Measurements from ENCODE around the gene MYLK4. TPM values are rescaled to one million over a fixed set of nuclear protein-coding genes. Genes with fewer than 3 reads are reported as not detected.

The MYLK4 gene
- total and polyA plus RNA-seq, 2 experiments from 2014 or later: 0.29 to 0.43 TPM

GRCh38 chr6:2794171-2794730 is 43.5 kb upstream of the MYLK4 start:
- no peak overlapping the region for H3K4me3 ChIP-seq
- H3K79me2 ChIP-seq: peaks cover 6% of the 10 kb centered on the region
- H3K9me2 ChIP-seq (replicated peaks; ENCODE audit: insufficient read depth): no peaks in the 10 kb centered on the region
- H3K4me2 ChIP-seq: no peak overlapping the region
- no peaks in the 10 kb centered on the region for H4K20me1 ChIP-seq (ENCODE audit: insufficient read depth, poor library complexity, severe bottlenecking)
- peaks cover 8% of the 10 kb centered on the region for H3K4me1 ChIP-seq (ENCODE audit: insufficient read depth)
- no peaks in the 10 kb centered on the region for H3K36me3 ChIP-seq (replicated peaks; ENCODE audit: insufficient read depth, low read depth)
- H3K27ac ChIP-seq: peak overlapping the region; percentile 54
- H3K9me3 ChIP-seq (ENCODE audit: low read depth): no peaks in the 10 kb centered on the region
- no peak for DNase-seq (ENCODE audit: low spot score)
- TF ChIP-seq EZH2 (IDR thresholded peaks at IDR 0.05; ENCODE audit: borderline replicate concordance): no peak
- TF ChIP-seq CTCF (IDR thresholded peaks at IDR 0.05; ENCODE audit: poor library complexity): no peak
- TF ChIP-seq EZH2phosphoT487 (IDR thresholded peaks at IDR 0.05; ENCODE audit: low read depth, severe bottlenecking, unreplicated experiment): no peak
- no peaks in the 10 kb centered on the region for H3K27me3 ChIP-seq
- 78% methylated on average over 5 of the region's 5 CpGs for WGBS (ENCODE audit: low lambda C conversion rate, missing lambda C conversion rate)
- no peak overlapping the region for H2AFZ ChIP-seq

GRCh38 chr6:2793534-2794151 is 42.9 kb upstream of the MYLK4 start:
- DNase-seq (ENCODE audit: low spot score): peak; percentile 56
- H3K4me2 ChIP-seq: no peak overlapping the region

DNA sequence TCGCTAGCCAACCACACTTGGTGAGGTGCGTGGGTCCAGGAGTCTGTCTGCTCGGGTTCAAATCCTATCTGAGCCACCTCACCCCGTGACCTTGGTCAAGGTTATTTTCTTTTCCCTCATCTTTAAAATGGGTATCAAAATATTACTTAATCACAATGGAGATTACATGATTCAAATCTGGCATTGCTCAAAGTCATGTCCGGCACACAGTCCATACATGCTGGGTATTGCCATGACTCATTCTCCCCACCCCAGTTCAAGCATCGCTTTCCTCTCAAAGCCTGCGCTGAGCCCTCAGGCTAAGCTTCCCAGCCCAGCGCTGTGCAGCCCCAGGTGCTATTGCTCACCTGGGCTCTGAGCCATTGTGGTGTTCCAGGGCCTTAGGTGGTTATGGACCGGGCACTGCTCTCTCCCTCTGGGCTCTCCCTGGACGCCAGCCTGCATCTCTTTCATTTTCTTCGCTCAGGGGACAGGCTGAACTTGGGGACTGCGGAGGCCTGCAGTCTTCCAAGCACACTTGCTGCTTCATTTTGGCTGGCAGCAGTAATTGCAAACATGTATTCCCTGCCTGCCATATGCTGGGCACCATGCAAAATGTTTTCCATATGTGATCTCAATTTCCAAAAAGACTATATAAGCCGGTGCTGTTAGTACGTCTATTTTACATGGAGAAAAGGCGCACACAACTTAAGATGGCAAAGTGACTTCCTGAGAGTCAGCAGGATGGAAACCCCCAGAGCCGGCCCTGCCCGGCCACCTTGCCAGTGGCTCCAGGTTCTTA is 41.8 kb upstream of the MYLK4 start:
- H3K4me3 ChIP-seq: no peak overlapping the region
- no peak overlapping the region for H3K4me2 ChIP-seq
- H3K27ac ChIP-seq: no peak overlapping the region
- no peaks in the 10 kb centered on the region for H3K36me3 ChIP-seq (replicated peaks; ENCODE audit: insufficient read depth, low read depth)
- WGBS (ENCODE audit: low lambda C conversion rate, missing lambda C conversion rate): 88% methylated on average over 17 of the region's 17 CpGs
- H2AFZ ChIP-seq: no peak overlapping the region
- H4K20me1 ChIP-seq (ENCODE audit: insufficient read depth, poor library complexity, severe bottlenecking): no peaks in the 10 kb centered on the region
- no peaks in the 10 kb centered on the region for H3K9me3 ChIP-seq (ENCODE audit: low read depth)
- H3K27me3 ChIP-seq: no peaks in the 10 kb centered on the region
- H3K4me1 ChIP-seq (ENCODE audit: insufficient read depth): peaks cover 8% of the 10 kb centered on the region
- no peak for TF ChIP-seq CTCF (IDR thresholded peaks at IDR 0.05; ENCODE audit: poor library complexity)
- no peak for TF ChIP-seq EZH2phosphoT487 (IDR thresholded peaks at IDR 0.05; ENCODE audit: low read depth, severe bottlenecking, unreplicated experiment)
- TF ChIP-seq EZH2 (IDR thresholded peaks at IDR 0.05; ENCODE audit: borderline replicate concordance): no peak
- peaks cover 6% of the 10 kb centered on the region for H3K79me2 ChIP-seq
- no peak for DNase-seq (ENCODE audit: low spot score)
- no peaks in the 10 kb centered on the region for H3K9me2 ChIP-seq (replicated peaks; ENCODE audit: insufficient read depth)

More at GRCh38 chr6:2793534-2794151, 42.9 kb upstream of the MYLK4 start:
- WGBS (ENCODE audit: low lambda C conversion rate, missing lambda C conversion rate): 89% methylated on average over 9 of the region's 9 CpGs
- Histone ChIP-seq H2AFZ (no peak overlapping the region), H3K4me1 (ENCODE audit: insufficient read depth) (peaks cover 8% of the 10 kb centered on the region), H4K20me1 (ENCODE audit: insufficient read depth, poor library complexity, severe bottlenecking) (no peaks in the 10 kb centered on the region), H3K36me3 (replicated peaks; ENCODE audit: insufficient read depth, low read depth) (no peaks in the 10 kb centered on the region), H3K9me3 (ENCODE audit: low read depth) (no peaks in the 10 kb centered on the region), H3K79me2 (peaks cover 6% of the 10 kb centered on the region), H3K27me3 (no peaks in the 10 kb centered on the region), H3K4me3 (no peak overlapping the region), H3K27ac (peak overlapping the region; percentile 54), H3K9me2 (replicated peaks; ENCODE audit: insufficient read depth) (no peaks in the 10 kb centered on the region)
- TF ChIP-seq EZH2 (IDR thresholded peaks at IDR 0.05; ENCODE audit: borderline replicate concordance) (no peak), EZH2phosphoT487 (IDR thresholded peaks at IDR 0.05; ENCODE audit: low read depth, severe bottlenecking, unreplicated experiment) (no peak), CTCF (IDR thresholded peaks at IDR 0.05; ENCODE audit: poor library complexity) (no peak)
